RWPE1 (cell line): ENCODE results near the gene KAT6B.

Source experiments
- CTCF ChIA-PET: fragments of 350-600 bp; sonication (Branson Sonifier 250); formaldehyde crosslinking; extraction: SDS; loops from one replicate; lab custom pipeline; 2021; lab: Yijun Ruan, JAX
- POLR2A ChIA-PET: fragments of 400-600 bp; formaldehyde crosslinking; extraction: SDS; loops from one replicate; lab custom pipeline; 2020; ENCODE audit warnings: antibody characterized with exemption; ENCODE audit not compliant: low non-redundant PET; lab: Yijun Ruan, JAX
- DNase-seq: peaks from one replicate; pipeline ENCODE4 v3.0.0; 2012; ENCODE audit warnings: low spot score
- H3K27ac ChIP-seq: fragments of 450-650 bp; 2 replicates; pipeline ENCODE4 v1.5.1; 2017
- CTCF ChIP-seq: fragments of 450-650 bp; conservative IDR thresholded peaks from 2 replicates; pipeline ENCODE4 v1.5.1; 2017; ENCODE audit warnings: low read depth, mild to moderate bottlenecking

Gene KAT6B

DNA sequence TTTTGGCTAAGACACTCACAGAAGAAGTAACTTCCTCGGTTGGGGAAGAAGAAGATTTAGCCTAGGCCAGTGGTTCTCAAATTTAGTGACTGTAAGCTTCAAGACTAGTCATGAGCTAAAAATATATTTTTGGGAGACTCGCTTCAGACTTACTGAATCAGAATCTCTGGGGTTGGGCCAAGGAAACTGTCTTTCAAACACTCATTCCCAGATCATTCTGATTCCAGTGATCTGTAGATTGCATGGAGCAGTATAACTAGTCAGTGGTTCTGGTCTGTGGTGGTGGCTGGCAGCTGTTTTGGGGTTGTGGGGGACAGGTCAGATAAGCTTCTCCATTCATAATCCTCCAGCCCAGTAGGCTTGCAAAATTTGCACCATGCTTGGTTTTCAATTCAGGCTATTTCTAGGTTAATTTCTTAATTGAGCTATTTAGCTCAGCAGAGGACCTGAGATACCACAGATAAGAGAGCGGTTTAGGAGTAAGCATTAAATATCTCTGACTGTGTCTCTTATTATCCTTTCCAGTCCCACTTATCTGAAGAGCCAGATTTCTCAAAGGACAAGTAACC lies 3.8 kb upstream of the KAT6B start:
- CTCF ChIA-PET = interaction anchor here (0.5 kb wide), 1 partner anchor 8 kb away, joined by 3 read pairs; no protein-coding TSS in a partner anchor
- no peak for DNase-seq
- H3K27ac ChIP-seq = no peak overlapping the region
- no peak for TF ChIP-seq CTCF
- POLR2A ChIA-PET = no interaction called here

DNA sequence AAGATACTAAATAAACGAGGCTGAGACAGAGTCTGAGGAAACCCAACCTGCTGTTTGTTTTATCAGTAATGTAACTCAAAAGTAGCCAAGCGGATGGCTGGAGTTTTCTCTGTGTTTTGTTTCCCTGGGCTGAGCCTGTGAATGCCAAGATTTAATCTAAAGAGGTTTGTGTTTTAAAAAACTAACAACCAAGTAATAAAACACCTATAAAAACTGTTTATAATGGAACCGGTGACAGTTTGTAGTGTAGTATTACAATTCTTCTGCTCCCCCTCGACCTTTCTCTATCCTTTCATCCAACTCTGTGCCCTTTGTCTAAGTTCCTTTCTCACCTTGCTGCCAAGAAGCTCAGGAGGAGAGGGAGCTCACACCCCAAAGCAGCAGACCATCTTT lies 2.6 kb upstream of the KAT6B start:
- ChIA-PET POLR2A (no interaction called here), CTCF (interaction anchor here (0.6 to 0.8 kb wide), 2 partner anchors 14 to 267 kb away, joined by 3 to 4 read pairs; no protein-coding TSS in a partner anchor)
- no peak overlapping the region for H3K27ac ChIP-seq
- no peak for TF ChIP-seq CTCF
- DNase-seq = no peak

- CTCF ChIA-PET = interaction anchor here (0.6 to 0.7 kb wide), 2 partner anchors 14 to 112 kb away, joined by 3 to 4 read pairs; no protein-coding TSS in a partner anchor
- DNase-seq = no peak
- no peak for TF ChIP-seq CTCF
- POLR2A ChIA-PET = no interaction called here
- H3K27ac ChIP-seq = peak overlapping the region; percentile 95
These were observed 2.1 kb upstream of the KAT6B start for GRCh38 chr10:74824184-74824899.

DNA sequence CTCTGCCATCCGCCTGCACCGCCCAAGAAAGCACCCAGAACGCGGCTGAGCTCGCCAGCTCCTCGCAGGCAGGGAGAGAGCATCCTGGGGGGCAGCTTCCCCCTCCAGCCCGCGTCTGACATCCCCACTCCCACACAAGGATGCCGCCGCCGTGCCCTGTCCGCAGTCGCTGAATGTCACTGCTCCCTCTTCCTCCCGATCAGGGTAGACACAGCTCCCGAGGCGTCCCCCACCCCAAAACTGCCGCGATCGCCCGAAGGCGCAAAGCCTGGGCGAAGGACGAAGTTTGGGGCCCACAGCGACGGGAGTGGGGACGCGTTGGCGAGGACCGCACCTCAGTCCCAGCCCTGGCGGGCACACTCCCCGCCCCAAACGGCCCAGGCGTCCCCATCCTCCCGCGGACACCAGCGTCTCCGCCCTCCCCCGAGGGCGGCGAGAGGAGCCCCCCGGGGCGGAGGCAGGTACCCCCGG lies 1.5 kb upstream of the KAT6B start:
- ChIA-PET POLR2A (no interaction called here), CTCF (interaction anchor here (0.7 kb wide), 1 partner anchor 112 kb away, joined by 3 read pairs; no protein-coding TSS in a partner anchor)
- peak overlapping the region; percentile 95 for H3K27ac ChIP-seq
- no peak for TF ChIP-seq CTCF
- DNase-seq = no peak

- peak overlapping the region; percentile 95 for H3K27ac ChIP-seq
- DNase-seq = no peak
- no peak for TF ChIP-seq CTCF
- ChIA-PET POLR2A (interaction anchor here (0.5 kb wide), 1 partner anchor 18 kb away, joined by 3 read pairs; no protein-coding TSS in a partner anchor), CTCF (no interaction called here)
These were observed 844 bp upstream of the KAT6B start for GRCh38 chr10:74825371-74826141.

GRCh38 chr10:74827045-74827441 lies 643 bp downstream of the KAT6B start:
- POLR2A ChIA-PET = interaction anchor here (0.6 kb wide), 1 partner anchor 800 kb away, joined by 3 read pairs; no protein-coding TSS in a partner anchor
- DNase-seq = no peak
- CTCF ChIA-PET = interaction anchor here (1.0 kb wide), 1 partner anchor 125 kb away, joined by 3 read pairs; no protein-coding TSS in a partner anchor
- H3K27ac ChIP-seq = peak overlapping the region; percentile 95
- no peak for TF ChIP-seq CTCF
